IMR-90 (cell line): ENCODE measurements around the gene TCHH. TPM values are rescaled to one million over a fixed set of nuclear protein-coding genes. Genes with fewer than 3 reads are reported as not detected.

Source experiments
- ATAC-seq: fragments of 200-7000 bp; cut with Tn5 transposase; 2 replicates; pipeline ENCODE4 v1.9.1; 2020; ENCODE audit warnings: low read depth, mild to moderate bottlenecking, moderate library complexity
- BruUV-seq: library from RNA; stranded (reverse); fragments of 400-500 nt; replicated peaks from 2 replicates; lab custom pipeline; 2021; lab: Mats Ljungman, UMichigan
- CTCF ChIA-PET: fragments of 300-600 bp; formaldehyde crosslinking; extraction: SDS; loops from one replicate; lab custom pipeline; 2021; ENCODE audit warnings: antibody characterized with exemption; lab: Yijun Ruan, JAX
- POLR2A ChIA-PET: fragments of 300-600 bp; sonication (Branson Sonifier 250); formaldehyde crosslinking; loops from one replicate; lab custom pipeline; 2022; ENCODE audit warnings: antibody characterized with exemption; ENCODE audit not compliant: unreplicated experiment; lab: Charles Lee
- DNase-seq: peaks from one replicate; pipeline ENCODE4 v3.0.0; 2013
- H2AFZ ChIP-seq: replicated peaks from 2 replicates; pipeline ENCODE3; 2013; ENCODE audit warnings: low read length, mild to moderate bottlenecking; ENCODE audit not compliant: poor library complexity
- H2AK5ac ChIP-seq: 2 replicates; pipeline ENCODE4 v1.6.1; 2013; ENCODE audit warnings: low read depth, low read length, inconsistent platforms
- H2AK9ac ChIP-seq: replicated peaks from 2 replicates; pipeline ENCODE3; 2013; ENCODE audit warnings: mild to moderate bottlenecking, low read depth, low read length, moderate library complexity; ENCODE audit not compliant: poor library complexity
- H2BK120ac ChIP-seq: 2 replicates; pipeline ENCODE4 v1.6.1; 2013; ENCODE audit warnings: low read depth, low read length, inconsistent platforms
- H2BK15ac ChIP-seq: 3 replicates; pipeline ENCODE4 v1.6.1; 2013; ENCODE audit warnings: low read depth, low read length, inconsistent platforms
- H2BK20ac ChIP-seq: 2 replicates; pipeline ENCODE4 v1.6.1; 2013; ENCODE audit warnings: low read depth, mild to moderate bottlenecking, inconsistent platforms, low read length, moderate library complexity
- H2BK5ac ChIP-seq: 2 replicates; pipeline ENCODE4 v1.6.1; 2013; ENCODE audit warnings: mild to moderate bottlenecking, low read depth, low read length, inconsistent platforms; ENCODE audit not compliant: poor library complexity, severe bottlenecking
- H3K14ac ChIP-seq: replicated peaks from 2 replicates; pipeline ENCODE4 v1.6.1; 2013; ENCODE audit warnings: low read depth, low read length, inconsistent platforms
- H3K18ac ChIP-seq: 2 replicates; pipeline ENCODE4 v1.6.1; 2013; ENCODE audit warnings: low read depth, low read length, control low read depth
- H3K23ac ChIP-seq: 2 replicates; pipeline ENCODE4 v1.6.1; 2013; ENCODE audit warnings: low read depth, low read length, inconsistent platforms
- H3K27ac ChIP-seq: 2 replicates; pipeline ENCODE4 v1.5.1; 2013; ENCODE audit warnings: mild to moderate bottlenecking, control low read depth, low read length; ENCODE audit not compliant: insufficient read depth
- H3K27me3 ChIP-seq: 2 replicates; pipeline ENCODE4 v1.6.1; 2013; ENCODE audit warnings: low read length; ENCODE audit not compliant: control insufficient read depth, insufficient read depth
- H3K36me3 ChIP-seq: 2 replicates; pipeline ENCODE4 v1.6.1; 2013; ENCODE audit warnings: low read length, mixed read lengths; ENCODE audit not compliant: control insufficient read depth, insufficient read depth
- H3K4ac ChIP-seq: 2 replicates; pipeline ENCODE4 v1.6.1; 2013; ENCODE audit warnings: low read depth, low read length, inconsistent platforms
- H3K4me1 ChIP-seq: 2 replicates; pipeline ENCODE4 v1.6.1; 2013; ENCODE audit warnings: low read length, mixed read lengths; ENCODE audit not compliant: control insufficient read depth, insufficient read depth
- H3K4me2 ChIP-seq: 2 replicates; pipeline ENCODE4 v1.6.1; 2013; ENCODE audit warnings: low read depth, mild to moderate bottlenecking, control low read depth, low read length, moderate library complexity
- H3K4me3 ChIP-seq: 2 replicates; pipeline ENCODE4 v1.5.1; 2013; ENCODE audit warnings: low read depth, mild to moderate bottlenecking, control low read depth, low read length, moderate library complexity; ENCODE audit not compliant: insufficient read depth
- H3K56ac ChIP-seq: 2 replicates; pipeline ENCODE4 v1.6.1; 2013; ENCODE audit warnings: low read length, inconsistent platforms; ENCODE audit not compliant: insufficient read depth; ENCODE audit errors: extremely low read depth
- H3K79me1 ChIP-seq, 2 experiments: 2 replicates each; pipeline ENCODE4 v1.6.1; 2013; ENCODE audit warnings: low read length in 2 of 2, inconsistent platforms in 1 of 2, low read depth in 1 of 2
- H3K9ac ChIP-seq: 2 replicates; pipeline ENCODE4 v1.6.1; 2013; ENCODE audit warnings: low read depth, low read length, control low read depth
- H3K9me1 ChIP-seq: 2 replicates; pipeline ENCODE4 v1.6.1; 2013; ENCODE audit warnings: low read length, inconsistent platforms; ENCODE audit not compliant: insufficient read depth
- H3K9me3 ChIP-seq: 2 replicates; pipeline ENCODE4 v1.6.1; 2013; ENCODE audit warnings: low read length; ENCODE audit not compliant: control insufficient read depth, insufficient read depth
- H4K20me1 ChIP-seq: 2 replicates; pipeline ENCODE4 v1.6.1; 2013; ENCODE audit warnings: low read length, inconsistent platforms; ENCODE audit not compliant: insufficient read depth
- H4K5ac ChIP-seq: 2 replicates; pipeline ENCODE4 v1.6.1; 2013; ENCODE audit warnings: mild to moderate bottlenecking, low read depth, low read length, control low read depth
- H4K8ac ChIP-seq, 2 experiments: 2 replicates each; pipeline ENCODE4 v1.6.1; 2013; ENCODE audit warnings: low read depth in 2 of 2, low read length in 2 of 2, control low read depth in 1 of 2, inconsistent platforms in 1 of 2
- H4K91ac ChIP-seq: 2 replicates; pipeline ENCODE4 v1.6.1; 2013; ENCODE audit warnings: low read depth, low read length, inconsistent platforms; ENCODE audit not compliant: insufficient read depth
- CTCF ChIP-seq: conservative IDR thresholded peaks from 2 replicates; pipeline ENCODE4 v1.5.1; 2012; ENCODE audit warnings: mild to moderate bottlenecking, low read depth, low read length, improper control_type of control experiment
- MAFK ChIP-seq: IDR thresholded peaks from 2 replicates; pipeline ENCODE4 v1.6.1; 2012; ENCODE audit warnings: low read depth, low read length, improper control_type of control experiment
- MXI1 ChIP-seq: IDR thresholded peaks from 2 replicates; pipeline ENCODE4 v1.6.1; 2012; ENCODE audit warnings: low read depth, mild to moderate bottlenecking, low read length, moderate library complexity, borderline replicate concordance
- NFE2L2 ChIP-seq: fragments of 150-350 bp; IDR thresholded peaks from 2 replicates; pipeline ENCODE4 v1.6.1; 2016; ENCODE audit warnings: low read depth, mild to moderate bottlenecking, low read length
- RCOR1 ChIP-seq: IDR thresholded peaks from 2 replicates; pipeline ENCODE4 v1.6.1; 2012; ENCODE audit warnings: mild to moderate bottlenecking, low read length, improper control_type of control experiment; ENCODE audit not compliant: insufficient replicate concordance
- SMC3 ChIP-seq: fragments of 150-350 bp; IDR thresholded peaks from 2 replicates; pipeline ENCODE4 v1.6.1; 2016; ENCODE audit warnings: low read depth, mild to moderate bottlenecking, antibody characterized with exemption, low read length, moderate library complexity
- USF2 ChIP-seq: fragments of 150-350 bp; IDR thresholded peaks from 2 replicates; pipeline ENCODE4 v1.6.1; 2017; ENCODE audit warnings: mild to moderate bottlenecking, antibody characterized with exemption, low read length, low read depth
- WGBS, 2 experiments: methylation state at CpG; one replicate each; pipeline versions ENCODE4 v1.1.5 to v1.1.7; 2013; ENCODE audit warnings: missing lambda C conversion rate in 2 of 2; ENCODE audit not compliant: insufficient read length in 1 of 2; ENCODE audit errors: extremely low coverage in 2 of 2; 5-methylcytosine and 5-hydroxymethylcytosine counted together
- dilution Hi-C: fragments of 300-500 bp; cut with HindIII; formaldehyde crosslinking; loops from one replicate; pipeline ENCODE4 v1.14.3; 2018; ENCODE audit warnings: low sequenced_read_pairs; ENCODE audit not compliant: unreplicated experiment
- in situ Hi-C: fragments of 300-500 bp; cut with MboI; formaldehyde crosslinking; loops from 3 replicates; pipeline ENCODE4 v1.14.3; 2019; ENCODE audit warnings: low sequenced_read_pairs, inconsistent platforms, mixed read lengths
- intact Hi-C: fragments of 100-400 bp; cut with micrococcal nuclease; formaldehyde crosslinking; loops from 2 replicates; pipeline ENCODE4 v1.10.0; 2022
- polyA plus RNA-seq, 3 experiments: library from polyadenylated mRNA; depleted of rRNA; stranded (reverse); fragments of >200 nt; gene quantifications; 2 replicates each; pipeline ENCODE4 v1.2.3, GENCODE V29; 2012; ENCODE audit warnings: low replicate concordance in 1 of 3
- total RNA-seq: library from RNA; depleted of rRNA; stranded (reverse); fragments of >200 nt; gene quantifications from 2 replicates; pipeline ENCODE4 v1.2.3, GENCODE V29; 2012

The TCHH gene
- total and polyA plus RNA-seq, 2 of the 4 experiments (the other 2 are of a cell fraction): not detected

DNA sequence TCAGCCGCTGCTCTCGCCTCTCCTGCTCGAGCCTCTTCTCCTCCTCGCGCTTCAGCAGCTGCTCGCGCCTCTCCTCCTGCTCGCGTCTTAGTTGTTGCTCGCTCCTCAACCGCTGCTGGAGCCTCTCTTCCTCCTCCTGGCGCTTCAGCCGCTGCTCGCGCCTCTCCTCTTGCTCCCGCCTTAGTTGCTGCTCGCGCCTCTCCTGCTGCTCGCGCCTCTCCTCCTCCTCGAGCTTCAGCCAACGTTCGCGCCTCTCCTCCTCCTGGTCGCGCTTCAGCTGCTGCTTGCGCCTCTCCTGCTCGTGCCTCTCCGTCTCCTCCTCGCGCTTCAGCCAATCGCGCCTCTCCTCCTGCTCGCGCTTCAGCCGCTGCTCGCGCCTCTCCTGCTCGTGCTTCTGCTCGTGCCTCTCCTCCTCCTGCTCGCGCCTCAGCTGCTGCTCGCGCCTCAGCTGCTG is 3.7 kb downstream of the TCHH start:
- H2BK20ac ChIP-seq: no peak overlapping the region
- H2BK15ac ChIP-seq: no peak overlapping the region
- H3K9me1 ChIP-seq: no peaks in the 10 kb centered on the region
- no peak overlapping the region for H3K9ac ChIP-seq
- dilution Hi-C loops (no loop called here), in situ Hi-C loops (no loop called here), intact Hi-C loops (loop anchor here (5.0 kb wide), 1 partner anchor 59 kb away; no protein-coding TSS in a partner anchor)
- H2BK5ac ChIP-seq: no peak overlapping the region
- no peak overlapping the region for H3K56ac ChIP-seq
- peaks cover 3% of the 10 kb centered on the region; the same call in 1 of the 2 replicates for H3K4me1 ChIP-seq
- no peak for TF ChIP-seq MXI1
- TF ChIP-seq MAFK: no peak
- no peak for TF ChIP-seq RCOR1
- TF ChIP-seq CTCF: no peak
- no peak for TF ChIP-seq NFE2L2
- no peak for TF ChIP-seq USF2
- no peak for TF ChIP-seq SMC3
- no peak overlapping the region for H2BK120ac ChIP-seq
- no peak overlapping the region for H2AK5ac ChIP-seq
- no peaks in the 10 kb centered on the region for H3K36me3 ChIP-seq
- no peak overlapping the region for H3K14ac ChIP-seq
- H3K4me2 ChIP-seq: peak overlapping the region; percentile 62
- H3K79me1 ChIP-seq: no peaks in the 10 kb centered on the region
- H2AK9ac ChIP-seq: no peak overlapping the region
- H2AFZ ChIP-seq: peak overlapping the region; percentile 76
- ATAC-seq: peak; percentile 11; the same call in 1 of the 2 replicates
- H4K91ac ChIP-seq: no peak overlapping the region
- no TSS peak for BruUV-seq
- no peak overlapping the region for H4K8ac ChIP-seq
- H3K23ac ChIP-seq: no peak overlapping the region
- peak; percentile 34 for DNase-seq
- POLR2A ChIA-PET: no interaction called here
- no peak overlapping the region for H3K4ac ChIP-seq
- peaks cover 21% of the 10 kb centered on the region for H3K9me3 ChIP-seq
- CTCF ChIA-PET: no interaction called here
- peaks cover 64% of the 10 kb centered on the region for H3K27me3 ChIP-seq
- no peaks in the 10 kb centered on the region; the same call in 1 of the 2 replicates for H4K20me1 ChIP-seq
- 1% methylated on average over 16 of the region's 44 CpGs; no CpG with 5 or more reads in 1 of the 2 experiments for WGBS, 2 experiments
- no peak overlapping the region for H4K5ac ChIP-seq
- no peak overlapping the region for H3K27ac ChIP-seq
- H3K18ac ChIP-seq: no peak overlapping the region
- H3K4me3 ChIP-seq: peak overlapping the region; percentile 2; the same call in 1 of the 2 replicates
